HUES48 (cell line): ENCODE measurements around the gene PDLIM3.
A peak's percentile ranks its signal among the peaks of the same experiment; 100 is the strongest.

ENCODE experiments used
- H3K27ac ChIP-seq: one replicate; pipeline ENCODE4 v1.7.0; 2013; ENCODE audit warnings: low read depth, low read length, inconsistent platforms
- H3K27me3 ChIP-seq: 2 replicates; pipeline ENCODE4 v1.6.1; 2013; ENCODE audit warnings: mild to moderate bottlenecking, low read length; ENCODE audit not compliant: control insufficient read depth, insufficient read depth
- H3K36me3 ChIP-seq: 2 replicates; pipeline ENCODE4 v1.6.1; 2013; ENCODE audit warnings: low read length; ENCODE audit not compliant: control insufficient read depth, insufficient read depth
- H3K4me1 ChIP-seq: 2 replicates; pipeline ENCODE4 v1.6.1; 2013; ENCODE audit warnings: mild to moderate bottlenecking, low read length; ENCODE audit not compliant: control insufficient read depth, insufficient read depth
- H3K4me3 ChIP-seq: 2 replicates; pipeline ENCODE4 v1.5.1; 2013; ENCODE audit warnings: mild to moderate bottlenecking, low read depth, low read length
- H3K9ac ChIP-seq: 2 replicates; pipeline ENCODE4 v1.6.1; 2013; ENCODE audit warnings: mild to moderate bottlenecking, low read depth, low read length, moderate library complexity
- H3K9me3 ChIP-seq: 2 replicates; pipeline ENCODE4 v1.6.1; 2013; ENCODE audit warnings: low read length; ENCODE audit not compliant: control insufficient read depth, insufficient read depth

PDLIM3 gene

DNA sequence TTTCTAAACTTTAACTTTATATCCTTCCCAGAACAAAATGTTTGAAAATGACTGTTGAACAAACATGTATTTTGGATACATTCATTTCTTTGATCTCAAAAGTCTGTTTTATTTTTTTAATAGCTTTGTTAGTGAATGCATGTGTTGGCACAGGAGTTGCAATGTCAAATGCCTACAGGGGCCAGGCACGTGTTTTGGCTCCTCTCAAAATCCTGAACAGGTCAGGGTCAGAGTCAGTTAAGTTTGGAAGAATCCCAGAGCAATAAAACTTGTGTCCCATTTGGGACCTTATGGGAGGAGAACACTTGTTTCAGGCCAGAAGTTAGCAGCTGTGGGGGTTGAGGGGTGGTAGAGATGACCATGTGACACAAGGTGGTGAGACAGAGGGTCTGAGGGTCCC, 34.7 kb downstream of the PDLIM3 start:
- Histone ChIP-seq H3K9ac (no peak overlapping the region), H3K4me3 (no peak overlapping the region), H3K9me3 (peaks cover 11% of the 10 kb centered on the region; the same call in 1 of the 2 replicates), H3K36me3 (no peaks in the 10 kb centered on the region), H3K4me1 (no peaks in the 10 kb centered on the region), H3K27me3 (no peaks in the 10 kb centered on the region), H3K27ac (no peak overlapping the region)

DNA sequence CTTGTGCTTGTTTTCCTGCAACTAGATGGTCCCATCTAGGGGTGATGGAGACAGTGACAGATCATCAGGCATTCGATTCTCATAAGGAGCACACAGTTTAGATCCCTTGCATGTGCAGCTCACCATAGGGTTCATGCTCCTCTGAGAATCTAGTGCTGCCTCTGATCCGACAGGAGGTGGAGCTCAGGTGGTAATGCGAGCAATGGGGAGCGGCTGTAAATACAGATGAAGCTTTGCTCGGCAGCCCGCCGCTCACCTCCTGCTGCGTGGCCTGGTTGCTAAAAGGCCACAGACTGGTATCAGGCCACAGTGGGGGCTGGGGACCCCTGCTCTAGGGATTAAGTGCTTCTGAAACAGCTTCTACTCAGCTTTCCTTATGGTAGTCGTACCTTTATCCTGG, 35.3 kb downstream of the PDLIM3 start:
- no peak overlapping the region for H3K9ac ChIP-seq
- no peak overlapping the region for H3K4me3 ChIP-seq
- no peaks in the 10 kb centered on the region for H3K36me3 ChIP-seq
- no peak overlapping the region for H3K27ac ChIP-seq
- H3K9me3 ChIP-seq: peaks cover 11% of the 10 kb centered on the region; the same call in 1 of the 2 replicates
- H3K4me1 ChIP-seq: no peaks in the 10 kb centered on the region
- no peaks in the 10 kb centered on the region for H3K27me3 ChIP-seq

DNA sequence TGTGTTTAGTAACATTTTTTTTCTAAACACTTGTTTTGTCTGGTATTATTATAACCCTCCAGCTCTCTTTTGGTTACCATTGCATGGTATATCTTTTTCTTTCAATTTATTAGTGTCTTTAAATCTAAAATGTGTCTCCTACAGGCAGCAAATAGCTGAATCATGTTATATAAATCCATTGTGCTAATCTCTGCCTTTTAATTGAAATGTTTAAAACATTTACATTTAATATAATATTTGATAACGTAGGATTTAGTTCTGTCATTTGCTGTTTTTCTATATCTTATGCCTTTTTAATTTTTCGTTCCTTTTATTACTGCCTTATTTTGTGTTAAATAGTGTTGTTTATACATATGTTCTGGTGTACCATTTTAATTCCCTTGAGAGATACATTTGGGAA, 46.7 kb downstream of the PDLIM3 start:
- Histone ChIP-seq H3K4me3 (no peak overlapping the region), H3K27me3 (peaks cover 5% of the 10 kb centered on the region), H3K36me3 (no peaks in the 10 kb centered on the region), H3K9ac (no peak overlapping the region), H3K9me3 (no peaks in the 10 kb centered on the region; the same call in 1 of the 2 replicates), H3K4me1 (no peaks in the 10 kb centered on the region), H3K27ac (no peak overlapping the region)

DNA sequence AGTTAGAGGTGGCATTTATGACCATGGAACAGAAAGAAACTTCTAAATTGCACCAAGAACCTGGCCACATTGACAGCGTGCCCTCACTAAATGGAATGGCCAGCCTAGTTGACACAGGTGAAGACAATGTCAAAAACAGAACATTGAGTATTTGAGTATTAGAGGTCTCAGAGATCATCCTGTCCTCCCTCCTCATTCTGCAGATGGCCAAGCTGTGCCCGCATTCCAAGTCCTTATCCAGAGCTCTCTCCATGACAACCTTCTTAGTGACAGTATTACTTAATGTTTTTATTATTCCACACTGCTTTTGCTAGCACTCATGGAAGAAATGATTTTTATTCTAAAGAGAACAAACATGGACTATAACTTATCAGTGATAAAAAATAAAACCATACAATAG, 53.9 kb downstream of the PDLIM3 start:
- H3K27ac ChIP-seq: no peak overlapping the region

DNA sequence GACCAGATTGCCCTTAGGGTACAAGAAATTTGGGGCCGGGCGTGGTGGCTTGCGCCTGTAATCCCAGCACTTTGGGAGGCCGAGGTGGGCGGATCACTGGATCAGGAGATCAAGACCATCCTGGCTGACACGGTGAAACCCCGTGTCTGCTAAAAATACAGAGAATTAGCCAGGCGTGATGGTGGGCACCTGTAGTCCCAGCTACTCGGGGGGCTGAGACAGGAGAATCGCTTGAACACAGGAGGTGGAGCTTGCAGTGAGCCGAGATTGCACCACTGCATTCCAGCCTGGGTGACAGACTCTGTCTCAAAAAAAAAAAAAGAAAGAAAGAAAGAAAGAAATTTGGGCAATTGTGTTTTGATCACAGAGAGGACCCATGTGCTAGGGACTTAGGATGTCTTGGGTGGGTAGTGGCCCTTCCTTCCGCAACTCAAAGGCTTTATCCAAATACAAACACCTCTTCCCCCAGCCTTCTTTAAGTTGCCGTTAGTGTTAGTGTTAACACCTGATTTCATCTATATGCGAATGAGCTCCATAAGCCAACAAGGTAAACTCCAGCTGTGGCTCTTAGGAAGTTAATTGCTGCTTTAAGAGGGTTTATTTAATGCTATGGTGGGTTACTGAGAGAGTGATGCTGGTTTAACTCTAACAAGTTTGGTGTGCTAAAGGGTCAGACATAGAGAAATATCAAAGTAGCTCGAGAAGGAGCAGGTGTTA, 55.1 kb downstream of the PDLIM3 start:
- Histone ChIP-seq H3K27ac (no peak overlapping the region), H3K27me3 (peaks cover 74% of the 10 kb centered on the region), H3K9ac (no peak overlapping the region), H3K4me1 (peaks cover 8% of the 10 kb centered on the region), H3K36me3 (no peaks in the 10 kb centered on the region), H3K9me3 (no peaks in the 10 kb centered on the region), H3K4me3 (no peak overlapping the region)

More for the DNA sequence above, 53.9 kb downstream of the PDLIM3 start:
- no peaks in the 10 kb centered on the region for H3K9me3 ChIP-seq
- peaks cover 74% of the 10 kb centered on the region for H3K27me3 ChIP-seq
- H3K4me3 ChIP-seq: no peak overlapping the region
- H3K9ac ChIP-seq: no peak overlapping the region
- H3K4me1 ChIP-seq: peaks cover 8% of the 10 kb centered on the region
- H3K36me3 ChIP-seq: no peaks in the 10 kb centered on the region

DNA sequence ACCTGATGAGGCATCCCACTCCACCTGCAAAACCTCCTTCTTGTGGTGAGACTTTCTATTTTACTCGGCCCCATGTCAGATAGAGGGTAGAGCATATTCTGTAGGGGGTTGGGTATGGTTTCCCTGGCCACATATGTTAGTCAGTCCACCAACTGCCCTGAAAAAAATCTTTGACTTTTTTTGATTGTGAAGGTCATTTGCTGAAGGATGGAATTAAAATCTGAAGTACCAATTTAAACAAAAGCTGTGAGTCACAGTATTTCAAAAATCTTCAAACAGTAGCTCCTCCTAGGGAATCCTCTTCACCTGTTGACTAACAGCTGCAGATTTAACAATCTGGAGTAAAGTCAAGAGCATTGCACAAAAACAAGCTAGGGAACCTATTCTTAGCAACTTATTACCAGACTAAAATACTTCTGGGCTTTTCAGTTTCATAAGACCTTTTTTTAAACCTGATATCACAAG, 55.8 kb downstream of the PDLIM3 start:
- Histone ChIP-seq H3K27ac (no peak overlapping the region), H3K9me3 (no peaks in the 10 kb centered on the region), H3K36me3 (no peaks in the 10 kb centered on the region), H3K4me3 (no peak overlapping the region), H3K9ac (no peak overlapping the region), H3K4me1 (peaks cover 8% of the 10 kb centered on the region), H3K27me3 (peaks cover 74% of the 10 kb centered on the region)

DNA sequence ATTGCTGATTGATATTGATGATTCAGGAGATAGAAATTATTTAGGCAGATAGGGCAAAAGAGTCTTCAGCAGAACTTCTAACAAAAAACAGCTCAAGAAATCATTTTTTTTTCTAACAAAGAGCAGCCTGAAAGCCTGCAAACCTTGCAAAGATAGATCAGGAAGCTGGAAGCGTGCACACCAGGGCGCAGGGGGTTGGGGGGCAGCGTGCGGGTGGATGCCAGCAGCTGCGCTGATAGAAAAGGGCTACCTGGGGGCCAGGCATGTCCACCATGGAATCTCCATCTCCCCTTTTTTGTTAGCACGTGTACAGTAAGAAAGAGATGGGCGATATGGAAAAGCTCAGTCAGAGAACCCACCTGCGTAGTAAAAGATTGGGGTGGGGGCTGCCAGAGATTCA, 62.1 kb downstream of the PDLIM3 start:
- Histone ChIP-seq H3K27me3 (peaks cover 46% of the 10 kb centered on the region), H3K9me3 (no peaks in the 10 kb centered on the region), H3K27ac (no peak overlapping the region), H3K4me3 (no peak overlapping the region), H3K36me3 (no peaks in the 10 kb centered on the region), H3K9ac (no peak overlapping the region), H3K4me1 (no peaks in the 10 kb centered on the region)

DNA sequence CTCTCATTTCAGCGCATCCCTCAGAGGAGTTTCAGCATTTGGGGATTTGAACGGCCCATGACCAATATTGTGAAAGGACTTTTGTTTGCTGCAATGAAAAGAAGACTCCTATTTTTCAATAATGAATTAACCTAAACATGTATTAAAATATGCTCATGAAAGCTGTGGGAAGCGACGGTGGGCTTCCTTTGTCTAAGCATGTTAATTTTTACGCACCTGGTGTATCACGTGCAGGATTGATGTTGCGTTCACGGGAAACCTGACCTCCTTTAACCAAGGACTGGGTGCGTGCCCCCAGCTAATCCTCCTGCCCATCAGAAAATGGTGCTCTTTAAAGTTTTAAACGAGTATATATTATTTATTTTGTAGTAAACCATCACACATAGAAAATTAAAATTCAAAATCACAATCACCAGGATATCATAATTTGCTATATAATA, 63.2 kb downstream of the PDLIM3 start:
- H3K27ac ChIP-seq: no peak overlapping the region
- no peaks in the 10 kb centered on the region for H3K9me3 ChIP-seq
- peaks cover 37% of the 10 kb centered on the region for H3K27me3 ChIP-seq
- H3K36me3 ChIP-seq: no peaks in the 10 kb centered on the region
- no peaks in the 10 kb centered on the region for H3K4me1 ChIP-seq
- peak overlapping the region; percentile 67 for H3K4me3 ChIP-seq
- H3K9ac ChIP-seq: no peak overlapping the region

DNA sequence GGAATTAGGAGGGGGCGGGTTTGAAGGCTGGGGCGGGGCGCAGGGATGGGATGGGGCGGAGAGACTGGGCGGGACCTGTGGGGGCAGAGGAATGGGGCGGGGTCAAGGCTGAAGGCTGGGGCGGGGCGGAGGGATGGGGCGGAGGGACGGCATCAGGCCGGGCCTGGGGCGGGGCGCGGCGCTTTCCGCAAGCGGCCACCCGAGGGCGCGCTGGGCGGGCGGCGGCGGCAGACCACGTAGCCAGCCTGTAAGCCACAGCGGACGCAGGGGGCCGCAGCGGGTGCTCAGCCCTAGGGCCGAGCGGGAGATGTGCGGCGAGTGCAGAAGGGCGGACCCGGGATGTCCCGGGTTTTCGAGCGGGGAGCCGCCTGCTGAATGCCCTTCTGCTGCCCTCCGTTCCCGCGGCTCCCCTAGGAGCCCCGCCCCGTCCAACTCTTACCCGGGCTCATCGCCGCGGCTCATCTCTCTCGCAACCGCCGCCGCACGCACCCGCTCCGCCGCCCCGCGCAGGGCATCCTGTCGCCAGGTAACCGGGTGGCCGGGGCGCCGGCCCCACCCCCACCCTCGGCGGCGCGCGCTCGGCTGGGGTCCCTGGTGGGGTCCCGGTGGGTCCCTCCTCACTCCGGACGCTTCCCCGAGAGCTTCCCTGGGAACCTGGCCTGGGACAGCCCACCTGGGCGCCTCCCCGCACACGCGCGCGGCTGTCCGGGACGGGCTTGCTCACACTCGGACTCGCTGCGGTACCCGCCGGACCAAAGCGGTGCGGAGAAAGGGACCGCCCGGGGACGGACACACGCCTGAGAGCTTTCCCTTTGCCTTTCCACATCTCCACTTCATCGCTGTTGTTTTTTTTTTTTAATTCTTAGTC, 63.8 kb downstream of the PDLIM3 start, which contains the start of gene CCDC110:
Gene CCDC110 (minus strand): TSS at position 499 of the 868 bp plus-strand sequence. CDS start 50 bp downstream, at position 449.
- H3K9me3 ChIP-seq: no peaks in the 10 kb centered on the region
- no peaks in the 10 kb centered on the region for H3K36me3 ChIP-seq
- no peaks in the 10 kb centered on the region for H3K4me1 ChIP-seq
- H3K4me3 ChIP-seq: peak within 1 kb of the TSS; percentile 93
- H3K27me3 ChIP-seq: peaks cover 32% of the 10 kb centered on the region
- no peak within 1 kb of the TSS for H3K27ac ChIP-seq
- H3K9ac ChIP-seq: peak within 1 kb of the TSS; percentile 56; the same call in 1 of the 2 replicates

DNA sequence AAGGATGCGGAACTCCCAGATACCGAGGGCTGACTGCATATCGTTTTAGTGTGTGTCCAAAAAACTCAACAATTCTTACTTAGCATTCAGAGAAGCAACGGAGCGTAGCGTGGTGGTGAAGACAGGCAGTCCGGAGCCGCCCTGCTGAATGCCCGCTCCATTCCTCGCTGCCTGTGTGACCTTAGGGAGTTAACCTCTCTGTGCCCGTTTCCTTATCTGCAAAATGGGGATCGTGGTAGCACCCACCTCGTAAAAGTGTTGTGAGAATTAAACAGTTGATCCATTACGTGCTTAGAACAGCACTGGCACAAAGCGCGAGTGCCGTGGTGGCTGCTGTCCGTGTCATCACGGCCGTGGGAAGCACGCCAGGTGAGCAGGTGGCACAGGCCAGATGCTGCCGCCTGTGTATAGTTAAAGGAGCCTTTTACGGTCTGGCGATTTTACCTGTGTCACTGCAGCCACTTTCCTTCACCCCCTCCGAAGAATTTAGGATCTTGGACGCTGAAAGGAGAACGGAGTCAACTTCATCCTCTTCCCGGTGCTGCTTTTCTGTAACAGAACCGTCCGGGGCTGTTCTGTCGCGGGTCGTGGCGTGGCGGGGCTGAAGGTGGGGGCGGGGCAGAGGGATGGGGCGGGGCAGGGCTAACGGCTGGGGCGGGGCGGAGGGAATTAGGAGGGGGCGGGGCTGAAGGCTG, 64.7 kb downstream of the PDLIM3 start:
- H3K36me3 ChIP-seq: no peaks in the 10 kb centered on the region
- no peaks in the 10 kb centered on the region for H3K9me3 ChIP-seq
- 0 out of 2 replicates have a peak overlapping the region, but pooled peaks have one; percentile 45 for H3K9ac ChIP-seq
- no peaks in the 10 kb centered on the region for H3K4me1 ChIP-seq
- H3K27ac ChIP-seq: no peak overlapping the region
- H3K27me3 ChIP-seq: peaks cover 32% of the 10 kb centered on the region
- peak overlapping the region; percentile 93 for H3K4me3 ChIP-seq
